ENCODE results near the gene C11orf68. TPM values are rescaled to one million over a fixed set of nuclear protein-coding genes. Genes with fewer than 3 reads are reported as not detected.

Gene C11orf68
- total and polyA plus RNA-seq, 9 of the 15 experiments (the other 6 are each of a cell fraction or from before 2014, with no cell fraction given), result 3.6 to 35.9 (median 12.8) TPM

GRCh38 chr11:65899356-65900124 lies 19.3 kb downstream of the C11orf68 start (continued):
- TF ChIP-seq MGA (IDR thresholded peaks at IDR 0.05), result peak; percentile 98
- peak; percentile 13; the same call in 1 of the 2 replicates for TF ChIP-seq MAFF (IDR thresholded peaks at IDR 0.05; ENCODE audit: low read length)
- TF ChIP-seq ELK3 (CRISPR knock-in tag; IDR thresholded peaks at IDR 0.05), result no peak
- TF ChIP-seq CTBP1 (IDR thresholded peaks at IDR 0.05; ENCODE audit: borderline replicate concordance), result peak; percentile 78
- TF ChIP-seq ZNF121 (CRISPR knock-in tag; conservative IDR thresholded peaks at IDR 0.05), result no peak
- no peak for TF ChIP-seq DACH1 (IDR thresholded peaks at IDR 0.05; ENCODE audit: partially characterized antibody)
- TF ChIP-seq CREBBP (IDR thresholded peaks at IDR 0.05; ENCODE audit: low read depth, low read length), result no peak
- TF ChIP-seq SRSF1 (IDR thresholded peaks at IDR 0.05; ENCODE audit: low read depth, low read length), result peak; percentile 47; the same call in 1 of the 2 replicates
- 0 out of 2 replicates have a peak, but pooled peaks have one; percentile 72 for TF ChIP-seq NR1H2 (CRISPR knock-in tag; IDR thresholded peaks at IDR 0.05)
- 0 out of 2 replicates have a peak, but pooled peaks have one; percentile 61 for TF ChIP-seq STAT6 (CRISPR knock-in tag; IDR thresholded peaks at IDR 0.05)
- TF ChIP-seq BHLHE40 (IDR thresholded peaks at IDR 0.05; ENCODE audit: low read length), result peak; percentile 95
- peak; percentile 14; the same call in 1 of the 2 replicates for TF ChIP-seq ZNF212 (CRISPR knock-in tag; IDR thresholded peaks at IDR 0.05)
- no peak for TF ChIP-seq TRIM24 (IDR thresholded peaks at IDR 0.05)
